GM15510 (cell line): ENCODE data around the gene HOXC12.

Source experiments
- POLR2A ChIP-seq: IDR thresholded peaks from 3 replicates; pipeline ENCODE4 v1.6.1; 2011; ENCODE audit warnings: borderline replicate concordance; ENCODE audit not compliant: insufficient read length; ENCODE audit errors: extremely low read depth

HOXC12 gene

DNA sequence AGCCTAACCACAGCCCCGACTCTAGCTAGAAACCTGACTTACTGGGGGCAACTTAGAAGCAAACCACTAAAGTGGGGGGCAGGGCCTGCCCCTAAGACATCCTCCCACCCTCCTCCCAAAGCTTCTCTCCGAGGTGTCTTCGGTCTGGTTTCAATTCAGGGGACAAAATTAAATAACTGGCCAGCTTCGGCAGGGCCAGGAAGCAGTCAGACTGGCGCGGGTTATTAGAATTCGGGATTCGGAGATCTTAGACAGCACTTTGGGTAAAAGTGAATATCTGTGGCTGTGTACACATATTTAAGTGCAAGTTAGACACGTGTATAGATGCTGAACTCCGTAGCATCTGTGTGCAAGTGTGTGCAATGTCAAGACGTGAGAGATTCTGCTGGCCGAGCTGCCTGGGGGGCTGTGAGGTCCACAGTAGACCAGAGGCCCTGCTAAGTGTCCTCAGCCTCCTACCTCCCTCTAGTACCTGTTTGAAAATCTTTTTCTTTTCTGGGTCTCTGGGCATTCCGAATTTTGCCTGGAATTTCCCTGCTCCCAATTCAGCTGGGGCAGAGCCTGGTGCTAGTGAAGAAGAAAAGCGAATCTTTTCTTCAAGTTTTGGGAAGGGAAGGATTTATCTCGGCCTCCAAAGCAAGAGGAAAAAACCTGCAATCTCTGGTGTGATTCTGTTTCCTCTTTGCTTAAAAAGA lies 26.2 kb downstream of the HOXC12 start:
- no peak for TF ChIP-seq POLR2A

DNA sequence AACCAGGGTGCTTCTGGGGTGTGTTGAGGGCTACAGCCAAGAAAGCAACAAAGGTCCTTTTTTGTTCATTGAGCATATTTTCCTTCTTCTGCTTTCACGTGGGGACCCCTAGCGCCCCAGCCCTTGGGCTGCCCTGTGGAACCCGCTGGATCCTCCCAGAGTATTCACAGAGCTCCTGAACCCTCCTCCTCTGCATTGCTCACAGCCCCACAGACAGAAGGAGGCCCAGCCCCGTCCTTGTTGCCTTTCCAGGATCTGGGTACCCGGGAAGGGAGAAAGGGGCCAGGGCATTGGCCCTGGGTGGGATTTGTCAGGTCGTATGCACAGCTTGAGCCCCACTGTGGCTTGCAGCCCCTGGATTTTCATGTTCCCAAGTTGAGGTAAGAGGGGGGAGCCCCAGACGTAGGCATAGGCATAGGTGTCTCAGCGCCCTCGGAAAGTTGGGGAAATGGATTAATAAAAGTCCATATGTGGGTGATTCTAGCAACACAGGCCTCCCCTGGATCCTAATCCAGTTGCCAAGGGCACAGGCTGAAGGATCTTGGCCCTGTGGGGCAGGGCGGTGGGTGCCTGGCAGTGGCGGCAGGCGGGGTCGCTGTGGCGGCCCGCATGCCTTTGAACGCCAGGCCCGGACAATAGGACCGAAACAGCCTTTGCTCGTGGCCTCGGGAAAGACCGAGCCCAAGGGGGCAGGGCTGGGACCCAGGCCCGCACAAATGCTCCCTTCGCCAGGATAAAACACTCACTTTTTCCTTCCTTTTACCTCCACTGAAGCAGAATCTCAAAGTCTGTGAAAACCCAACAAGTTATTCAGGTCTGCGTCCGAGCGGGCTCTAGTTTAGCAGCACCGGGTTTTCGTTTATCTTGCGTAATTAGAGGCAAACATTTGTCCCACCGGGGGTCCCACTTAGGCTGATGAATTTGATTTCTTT lies 27.2 kb downstream of the HOXC12 start:
- no peak for TF ChIP-seq POLR2A

DNA sequence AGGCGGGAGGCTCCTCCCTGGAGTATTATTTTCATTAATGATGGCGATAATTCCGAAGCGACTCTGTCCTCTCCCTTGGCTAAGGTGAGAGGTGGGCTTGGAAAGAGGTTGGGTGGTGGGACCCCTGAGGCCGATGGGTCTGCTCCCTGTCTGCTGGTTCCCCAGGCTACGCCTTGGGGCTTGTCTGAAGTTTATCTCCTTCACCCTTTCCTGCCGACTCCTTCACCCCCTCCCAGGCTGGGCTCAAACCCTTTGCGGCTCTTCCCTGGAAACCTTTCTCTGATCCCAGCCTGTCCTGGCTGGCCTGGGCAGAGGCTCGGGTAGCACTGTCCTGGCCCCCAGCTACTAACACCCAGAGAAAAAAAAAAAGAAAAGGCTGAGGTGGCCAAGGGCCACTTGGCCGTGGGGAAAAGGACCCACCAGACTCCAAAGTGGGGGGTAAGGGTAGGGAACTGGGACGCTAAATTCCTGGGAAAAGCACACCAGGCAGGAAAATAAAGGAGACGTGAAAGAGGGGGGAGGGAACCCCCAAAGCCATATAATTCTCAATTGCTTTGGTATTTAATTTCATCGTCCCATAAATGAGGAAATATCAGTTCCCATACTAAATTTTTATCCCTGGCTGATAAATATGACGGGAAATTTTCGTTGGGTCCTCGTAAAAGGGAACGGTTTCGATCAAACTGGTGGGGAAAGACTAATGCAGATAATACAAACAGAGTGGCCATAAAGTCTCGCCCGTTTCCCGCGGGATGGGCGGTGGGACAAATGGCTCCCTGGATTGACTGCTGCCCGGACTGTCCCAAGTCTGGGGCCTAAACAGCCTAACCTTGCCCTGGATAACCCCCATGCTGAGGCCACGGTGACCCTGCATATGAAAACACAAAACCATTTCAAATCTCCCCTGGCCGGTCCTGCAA lies 28.2 kb downstream of the HOXC12 start:
- no peak for TF ChIP-seq POLR2A

DNA sequence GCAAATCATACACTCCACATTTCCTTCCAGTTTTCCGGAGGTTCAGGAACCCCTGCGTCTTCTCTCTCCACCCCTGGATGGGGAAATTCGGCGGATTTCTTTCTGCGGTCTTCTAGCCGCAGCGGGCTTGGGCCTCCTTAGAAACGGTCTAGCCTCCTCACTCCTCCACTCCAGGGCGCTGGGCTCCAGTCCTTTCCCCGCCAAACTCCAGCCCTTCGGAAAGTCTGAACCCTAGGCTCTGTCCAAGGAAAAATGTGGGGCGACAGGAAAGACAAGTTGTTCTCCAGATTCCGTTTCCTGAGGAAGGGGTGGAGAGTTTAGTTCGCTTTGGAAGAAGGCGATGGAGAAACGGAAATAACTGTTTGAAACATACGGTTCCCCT lies 28.9 kb downstream of the HOXC12 start:
- TF ChIP-seq POLR2A = no peak

DNA sequence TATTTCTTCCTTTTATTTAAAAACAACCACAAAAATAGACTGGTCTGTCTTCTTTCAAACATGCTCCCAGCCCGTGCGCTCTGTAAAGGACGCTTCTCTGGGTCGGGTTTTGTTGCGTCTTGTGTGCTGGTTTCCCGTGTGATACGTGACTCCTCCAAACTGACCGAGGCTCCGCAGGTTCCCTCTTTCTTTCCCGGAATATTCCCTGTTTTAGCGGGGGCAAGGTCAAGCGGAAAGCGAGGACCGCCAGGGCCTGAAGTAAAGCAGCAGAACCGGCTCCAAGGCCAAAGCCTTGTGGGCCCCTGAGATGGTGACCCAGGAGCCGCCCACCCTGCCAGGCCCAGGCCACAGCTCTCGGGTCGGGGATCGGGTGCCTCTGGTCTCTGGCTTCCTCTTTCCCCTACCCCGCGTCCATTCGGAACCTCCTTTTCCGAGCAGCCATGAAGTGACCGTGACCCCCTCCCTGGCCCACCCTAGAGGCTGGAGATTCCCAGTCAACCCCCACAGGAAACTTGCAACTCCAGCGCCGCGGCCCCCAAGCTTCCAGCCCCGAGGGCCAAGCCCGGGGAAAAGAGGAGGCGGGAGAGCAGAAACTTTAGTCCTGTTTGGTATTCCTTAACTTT lies 29.4 kb downstream of the HOXC12 start:
- no peak for TF ChIP-seq POLR2A

DNA sequence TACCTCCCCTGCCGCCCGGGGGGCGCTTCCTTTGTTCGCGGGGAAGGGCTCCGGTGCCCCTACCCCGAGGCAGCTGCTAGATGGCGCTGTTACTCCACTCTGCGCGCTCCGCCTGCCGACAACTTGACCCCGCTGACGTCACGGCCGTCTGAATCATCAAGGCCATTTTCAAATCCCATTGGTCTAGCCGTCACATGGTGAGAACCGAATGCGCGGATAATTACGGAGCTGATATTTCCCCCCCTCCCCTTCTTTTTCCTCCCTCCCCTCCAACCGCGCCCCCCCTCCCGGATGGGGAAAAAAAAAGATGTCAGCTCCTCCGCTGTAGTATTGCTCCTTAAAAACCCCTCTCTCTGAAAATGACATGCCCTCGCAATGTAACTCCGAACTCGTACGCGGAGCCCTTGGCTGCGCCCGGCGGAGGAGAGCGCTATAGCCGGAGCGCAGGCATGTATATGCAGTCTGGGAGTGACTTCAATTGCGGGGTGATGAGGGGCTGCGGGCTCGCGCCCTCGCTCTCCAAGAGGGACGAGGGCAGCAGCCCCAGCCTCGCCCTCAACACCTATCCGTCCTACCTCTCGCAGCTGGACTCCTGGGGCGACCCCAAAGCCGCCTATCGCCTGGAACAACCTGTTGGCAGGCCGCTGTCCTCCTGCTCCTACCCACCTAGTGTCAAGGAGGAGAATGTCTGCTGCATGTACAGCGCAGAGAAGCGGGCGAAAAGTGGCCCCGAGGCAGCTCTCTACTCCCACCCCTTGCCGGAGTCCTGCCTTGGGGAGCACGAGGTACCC lies 30.4 kb downstream of the HOXC12 start, which contains the start of gene HOXC10:
Gene HOXC10, plus strand, starts transcription at position 246 of the 791 bp plus-strand sequence. Its CDS starts 114 bp downstream, at position 360.
- TF ChIP-seq POLR2A = no peak

DNA sequence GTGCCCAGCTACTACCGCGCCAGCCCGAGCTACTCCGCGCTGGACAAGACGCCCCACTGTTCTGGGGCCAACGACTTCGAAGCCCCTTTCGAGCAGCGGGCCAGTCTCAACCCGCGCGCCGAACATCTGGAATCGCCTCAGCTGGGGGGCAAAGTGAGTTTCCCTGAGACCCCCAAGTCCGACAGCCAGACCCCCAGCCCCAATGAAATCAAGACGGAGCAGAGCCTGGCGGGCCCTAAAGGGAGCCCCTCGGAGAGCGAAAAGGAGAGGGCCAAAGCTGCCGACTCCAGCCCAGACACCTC lies 30.9 kb downstream of the HOXC12 start:
- TF ChIP-seq POLR2A = no peak

DNA sequence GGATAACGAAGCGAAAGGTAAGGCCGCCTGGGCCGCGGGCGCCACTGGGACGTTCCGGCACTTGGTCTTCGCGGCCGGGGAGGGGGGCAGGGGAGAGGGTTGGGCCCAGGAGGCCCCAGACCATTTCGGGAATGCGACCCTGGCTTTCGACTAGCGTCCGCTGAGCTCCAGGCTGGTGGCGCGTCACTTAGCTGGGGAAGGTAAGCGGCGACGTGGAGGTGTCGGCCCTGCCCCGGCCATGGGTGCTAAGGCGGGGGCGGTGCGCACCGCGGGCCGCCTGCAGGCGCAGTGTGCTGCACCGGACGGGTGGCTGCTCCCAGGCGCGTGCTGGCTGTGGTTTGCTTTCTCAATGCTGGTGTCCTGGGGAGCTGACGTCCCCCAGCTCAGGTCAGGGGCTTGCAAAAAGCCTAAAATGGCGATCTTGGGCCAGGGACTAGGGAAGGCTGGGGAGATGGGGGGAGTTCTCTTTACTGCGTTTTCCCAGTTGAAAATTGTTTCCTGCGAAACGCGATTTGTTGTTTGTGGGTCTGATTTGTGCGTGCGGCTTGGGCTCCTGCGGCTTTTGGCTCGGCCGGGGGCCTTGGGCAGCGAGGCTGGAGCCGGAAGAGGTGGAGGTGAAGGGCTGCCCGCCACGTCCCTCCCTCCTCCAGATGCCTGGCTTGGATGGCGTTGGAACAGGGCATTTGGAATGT lies 31.4 kb downstream of the HOXC12 start:
- no peak for TF ChIP-seq POLR2A

DNA sequence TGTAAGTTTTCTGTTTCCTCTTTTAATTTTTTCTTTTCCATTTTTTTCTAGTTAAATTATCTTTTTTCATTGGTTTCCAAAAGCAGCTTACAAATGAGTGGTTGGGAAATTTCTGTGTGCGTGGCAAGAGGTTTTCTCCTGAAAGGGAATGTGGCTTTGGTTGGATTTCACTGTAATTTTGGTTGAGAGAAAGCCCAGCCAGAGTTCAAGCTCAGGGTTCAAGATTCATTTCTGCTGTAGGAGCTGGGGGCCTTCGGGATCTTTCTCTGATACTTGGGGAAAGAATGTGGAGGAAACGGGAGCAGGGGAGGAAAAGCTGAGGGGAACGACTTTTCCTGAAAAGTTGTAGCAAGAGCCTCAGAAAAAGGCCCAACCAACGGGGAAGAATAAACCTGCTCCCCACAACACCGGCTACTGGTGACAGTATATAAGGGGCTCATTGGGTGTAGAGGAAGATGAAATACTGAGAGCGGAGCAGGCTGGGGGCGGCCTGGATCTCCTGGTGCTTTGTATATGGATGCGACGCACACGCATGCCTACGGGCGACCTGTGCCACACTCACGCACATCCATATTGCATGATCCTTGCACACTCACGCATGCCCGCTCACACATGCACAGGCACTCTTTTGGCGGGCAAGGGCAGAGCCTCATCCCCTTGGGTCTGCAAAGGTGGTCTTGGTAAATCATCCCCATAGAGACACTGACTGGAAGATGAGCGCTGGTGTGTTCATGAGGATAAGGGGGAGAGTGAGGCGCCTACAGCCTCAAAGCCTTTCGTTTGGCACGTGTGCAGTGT lies 32.2 kb downstream of the HOXC12 start:
- no peak for TF ChIP-seq POLR2A

DNA sequence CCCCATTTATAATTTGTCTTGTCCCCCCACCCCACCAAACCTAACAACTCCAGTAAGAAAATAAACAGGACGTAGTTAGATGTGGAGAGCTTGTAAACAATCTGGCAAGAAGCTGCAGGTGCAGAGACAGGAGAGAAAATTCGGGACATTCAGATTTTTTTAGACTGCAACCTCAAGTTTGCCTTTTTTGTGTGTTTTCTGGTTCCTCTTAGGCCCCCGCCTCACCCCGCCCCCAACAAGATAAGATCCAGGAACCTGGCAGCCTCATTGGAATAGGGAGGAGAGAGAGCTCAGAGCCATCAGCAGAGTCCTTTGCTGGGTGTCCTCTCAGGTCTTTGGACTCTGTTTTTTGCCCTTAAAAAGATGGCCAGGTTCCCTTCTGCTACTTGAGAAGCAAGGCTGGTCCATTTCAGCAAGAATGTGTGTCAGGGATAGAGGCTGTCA lies 33.1 kb downstream of the HOXC12 start:
- no peak for TF ChIP-seq POLR2A

DNA sequence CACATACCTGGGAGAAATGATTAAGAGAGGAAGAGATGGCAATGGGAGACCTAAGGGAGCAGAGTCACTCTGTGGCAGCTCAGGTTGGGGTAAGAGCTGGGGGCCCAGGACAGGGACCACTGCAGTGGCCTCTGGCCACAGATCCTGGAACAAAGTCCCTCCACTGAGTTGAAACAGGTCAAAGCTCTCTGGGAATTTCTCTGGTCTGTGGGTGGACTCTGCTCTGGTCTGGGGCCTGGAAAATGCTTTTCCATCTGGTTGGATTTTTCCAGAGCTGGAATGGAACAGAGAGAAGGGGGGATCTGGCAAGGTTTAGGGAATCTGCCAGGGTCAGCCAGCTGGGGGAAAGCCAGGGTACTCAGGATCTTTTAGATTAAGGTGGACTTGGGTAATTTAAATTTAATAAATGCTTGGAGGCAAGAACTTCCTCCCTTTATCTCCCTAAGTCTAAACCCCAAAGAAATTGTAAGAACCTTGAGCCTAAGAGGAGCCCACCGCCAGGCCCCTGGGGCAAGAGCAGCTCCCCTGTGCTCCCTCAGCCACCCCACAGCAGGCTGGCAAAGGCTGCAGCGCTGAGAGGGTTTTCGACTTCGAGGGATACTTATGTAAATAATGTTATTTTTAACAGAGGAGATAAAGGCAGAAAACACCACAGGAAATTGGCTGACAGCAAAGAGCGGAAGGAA lies 34.0 kb downstream of the HOXC12 start:
- no peak for TF ChIP-seq POLR2A
